GM19468 (cell line): ENCODE data around the gene ADRA1B.
"Not testable (repeated sequence)": the region's sequence is repeated elsewhere in the genome, so short reads cannot be mapped to it uniquely, and the experiment has no call there.

Experiments used
- ATAC-seq: cut with Tn5 transposase; IDR thresholded peaks from one replicate; pipeline ENCODE4 v1.9.1; 2021; ENCODE audit warnings: mild to moderate bottlenecking, moderate library complexity, moderate number of reproducible peaks; ENCODE audit not compliant: unreplicated experiment; ENCODE audit errors: extremely low read depth

Gene ADRA1B

GRCh38 chr5:159961176-159962160 lies 45.2 kb downstream of the ADRA1B start:
- no peak for ATAC-seq

- no peak for ATAC-seq
Measured at GRCh38 chr5:159962214-159962613, 45.9 kb downstream of the ADRA1B start.

DNA sequence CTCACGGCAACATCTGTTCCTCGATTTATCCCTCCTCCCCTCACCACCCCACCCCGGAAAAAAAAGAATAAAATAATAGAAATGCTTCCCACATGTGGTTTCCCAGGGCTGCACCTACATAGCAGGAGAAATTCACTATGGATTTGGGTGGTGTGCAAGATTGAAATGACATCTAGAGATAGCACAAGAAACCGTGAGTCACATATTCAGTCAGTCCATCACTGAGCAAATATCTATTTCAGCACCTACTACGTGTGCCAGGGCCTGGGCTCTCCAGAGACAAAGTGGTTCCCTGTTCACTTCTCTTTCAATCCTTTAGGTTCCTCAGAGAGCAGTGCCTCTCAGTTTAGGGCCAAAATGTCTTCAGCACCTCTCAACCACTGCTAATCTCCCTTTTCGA lies 47.7 kb downstream of the ADRA1B start:
- no peak for ATAC-seq

DNA sequence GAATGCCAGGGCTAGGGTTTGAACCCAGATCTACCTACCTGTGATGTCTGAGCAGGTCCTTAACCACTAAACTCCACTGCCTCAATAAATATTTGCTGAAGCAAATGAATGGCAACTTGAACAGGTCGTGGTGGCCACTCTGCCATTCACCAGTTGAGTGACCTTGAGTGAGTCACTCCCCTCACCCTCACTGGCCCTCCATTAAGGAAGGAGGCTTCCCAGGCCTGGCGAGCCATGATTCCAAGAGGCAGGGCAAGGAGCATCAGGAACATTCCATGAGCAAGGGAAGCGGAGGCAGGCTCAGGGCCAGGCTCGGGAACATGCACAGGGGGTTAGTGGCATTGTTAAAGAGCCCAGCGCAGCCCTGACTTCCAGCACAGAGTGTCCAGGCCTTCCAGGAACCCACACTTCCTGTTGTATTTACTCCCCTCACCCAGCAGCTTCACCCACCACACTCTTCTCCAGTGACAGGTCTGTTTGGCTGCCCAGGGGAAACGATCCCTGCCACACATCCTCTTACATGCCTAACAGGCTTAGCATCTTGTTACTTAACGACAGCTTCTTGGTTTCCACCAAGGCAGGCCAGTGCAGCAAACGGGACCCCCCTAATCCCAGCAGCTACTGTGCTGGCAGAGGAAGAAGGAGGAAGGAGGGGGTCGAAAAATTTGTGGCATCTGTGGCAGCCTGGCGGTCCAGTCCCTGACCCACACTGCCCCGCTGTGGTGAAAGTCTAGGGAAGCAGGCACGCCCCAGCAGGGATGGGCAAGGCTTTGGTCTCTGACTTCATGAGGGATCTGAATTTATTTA lies 49.0 kb downstream of the ADRA1B start:
- ATAC-seq = no peak

GRCh38 chr5:159965838-159966128 lies 49.5 kb downstream of the ADRA1B start:
- not testable (repeated sequence) for ATAC-seq

GRCh38 chr5:159969966-159970365 lies 53.7 kb downstream of the ADRA1B start:
- no peak for ATAC-seq

DNA sequence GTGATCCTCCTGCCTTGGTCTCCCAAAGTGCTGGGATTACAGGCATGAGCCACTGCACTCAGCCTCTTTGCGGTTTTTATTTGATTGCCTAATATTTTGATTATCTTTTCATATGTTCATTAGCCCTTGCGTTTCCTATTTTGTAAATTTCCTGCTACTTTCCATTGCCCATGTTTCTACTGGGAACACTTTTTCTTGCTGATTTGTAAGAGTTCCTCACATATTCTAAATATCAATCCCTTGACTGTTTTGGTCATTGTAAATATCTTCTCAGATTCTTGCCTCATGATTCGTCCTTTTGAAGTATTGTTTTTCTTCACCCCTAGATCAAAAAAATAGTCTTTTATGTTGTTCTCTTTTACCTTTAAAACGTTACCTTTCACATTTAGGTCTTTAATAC lies 54.8 kb downstream of the ADRA1B start:
- ATAC-seq = no peak

DNA sequence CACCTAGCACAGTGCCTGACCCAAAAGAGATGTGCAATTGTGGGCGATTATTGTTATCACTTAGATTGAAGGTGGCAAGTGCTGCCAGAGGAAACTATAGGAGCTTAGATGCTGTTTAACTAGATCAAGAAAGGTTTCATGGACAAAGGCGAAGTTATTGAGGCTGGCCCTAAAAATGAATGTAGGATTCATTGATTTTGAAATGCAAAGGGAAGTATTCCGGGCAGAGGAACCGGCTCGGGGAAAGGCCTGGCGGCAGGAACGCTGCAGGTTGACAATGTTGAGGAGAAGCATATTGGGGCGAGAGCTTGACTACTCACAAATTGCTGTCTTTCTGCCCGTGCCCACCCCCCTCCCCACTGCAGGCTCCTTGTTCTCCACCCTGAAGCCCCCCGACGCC lies 55.2 kb downstream of the ADRA1B start:
- no peak for ATAC-seq

- ATAC-seq = no peak
Measured at GRCh38 chr5:159971931-159972461, 55.7 kb downstream of the ADRA1B start.

DNA sequence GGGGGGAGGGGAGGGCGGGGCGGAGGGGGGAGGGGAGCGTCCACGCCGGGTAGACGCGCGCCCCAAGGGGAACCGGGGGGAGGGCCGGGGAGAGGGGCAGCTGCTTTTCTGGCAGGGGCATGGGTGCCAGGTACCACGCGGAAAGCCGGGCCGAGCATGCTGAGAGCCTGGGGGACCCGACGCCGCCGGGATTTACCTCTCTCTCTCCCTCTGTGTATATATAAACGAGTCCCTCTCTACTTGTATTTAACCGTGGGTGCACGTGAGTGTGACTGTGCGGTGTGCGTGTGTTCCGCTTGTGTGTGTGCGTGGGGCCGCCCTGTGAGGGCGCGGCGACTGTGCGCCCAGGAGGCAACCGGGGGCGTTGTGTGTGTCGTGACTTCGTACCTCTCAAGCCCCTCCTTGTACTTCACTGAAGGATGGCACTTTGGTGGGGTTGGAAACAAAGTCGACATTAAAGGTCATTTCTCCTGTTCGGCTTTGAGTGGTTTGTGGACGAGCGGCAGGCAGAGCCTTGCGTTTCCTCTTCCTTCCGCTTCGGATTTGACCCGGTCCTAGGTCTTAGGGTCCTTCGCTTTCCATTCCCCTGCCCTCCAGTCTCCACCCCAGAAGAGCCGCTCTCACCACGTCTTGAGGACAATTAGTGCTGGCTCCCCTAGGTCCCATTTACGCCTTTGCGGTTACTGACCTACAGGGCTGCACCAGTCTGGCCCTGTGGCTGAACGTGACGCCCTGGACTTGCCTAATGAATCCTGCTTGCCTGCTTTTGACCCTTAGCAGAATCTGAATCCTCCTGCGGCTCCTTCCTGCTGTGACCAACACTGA lies 56.5 kb downstream of the ADRA1B start:
- no peak for ATAC-seq

GRCh38 chr5:159975462-159976019 lies 59.3 kb downstream of the ADRA1B start:
- ATAC-seq = no peak

GRCh38 chr5:159976921-159977320 lies 60.6 kb downstream of the ADRA1B start:
- no peak for ATAC-seq

DNA sequence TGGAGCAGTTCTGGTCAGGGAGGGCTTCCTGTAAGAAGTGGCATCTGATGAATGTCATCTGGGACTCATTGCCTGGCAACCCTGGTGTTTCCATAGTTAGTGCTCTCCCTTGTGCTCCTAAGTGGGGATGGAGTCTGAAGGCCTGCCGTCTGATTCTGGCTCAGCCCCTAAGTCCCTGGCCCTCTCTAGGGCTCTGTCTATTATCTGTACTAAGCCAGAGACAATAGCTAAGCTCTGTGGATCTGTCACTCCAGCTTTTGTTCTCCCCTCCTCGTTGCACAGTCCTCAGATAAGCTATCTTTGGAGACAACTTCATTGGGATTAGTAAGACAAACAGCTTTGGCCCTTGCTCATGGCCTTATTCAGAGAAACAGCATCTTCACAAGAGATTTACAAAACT lies 62.1 kb downstream of the ADRA1B start:
- no peak for ATAC-seq

DNA sequence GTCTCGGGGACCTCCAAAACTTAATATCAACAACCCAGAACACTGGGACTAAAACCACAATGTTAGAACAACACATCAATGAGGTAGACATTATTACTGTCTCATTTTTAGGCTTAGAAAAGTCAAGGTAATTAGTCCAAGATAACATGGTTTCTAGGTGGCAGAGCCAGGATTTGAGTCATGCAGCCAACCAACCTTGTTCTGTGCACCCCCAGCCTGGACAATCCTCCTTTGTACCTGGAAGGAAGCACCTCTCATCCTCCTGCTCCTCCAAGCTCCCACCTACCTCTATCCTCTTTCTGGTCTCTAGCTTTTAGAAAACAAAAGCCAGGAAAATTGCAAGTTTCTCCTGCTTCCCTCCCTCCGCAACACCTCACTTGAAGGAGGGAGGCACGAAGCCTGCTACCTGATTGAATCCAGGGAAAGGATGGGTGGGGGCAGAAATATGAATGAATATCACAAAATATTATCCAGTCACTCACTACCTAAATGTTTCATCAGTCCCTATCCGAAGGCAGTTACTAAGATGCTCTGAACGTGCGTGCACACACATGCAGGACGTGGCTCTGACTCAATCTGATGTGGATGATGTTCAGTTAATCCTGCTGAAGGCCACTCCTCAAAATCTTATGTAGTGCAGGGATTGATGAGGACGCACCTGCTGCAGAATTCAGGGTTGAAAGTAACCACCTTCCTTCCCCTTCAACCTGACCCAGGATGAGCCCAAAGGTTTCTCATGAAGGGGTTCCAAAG lies 66.3 kb downstream of the ADRA1B start:
- no peak for ATAC-seq

DNA sequence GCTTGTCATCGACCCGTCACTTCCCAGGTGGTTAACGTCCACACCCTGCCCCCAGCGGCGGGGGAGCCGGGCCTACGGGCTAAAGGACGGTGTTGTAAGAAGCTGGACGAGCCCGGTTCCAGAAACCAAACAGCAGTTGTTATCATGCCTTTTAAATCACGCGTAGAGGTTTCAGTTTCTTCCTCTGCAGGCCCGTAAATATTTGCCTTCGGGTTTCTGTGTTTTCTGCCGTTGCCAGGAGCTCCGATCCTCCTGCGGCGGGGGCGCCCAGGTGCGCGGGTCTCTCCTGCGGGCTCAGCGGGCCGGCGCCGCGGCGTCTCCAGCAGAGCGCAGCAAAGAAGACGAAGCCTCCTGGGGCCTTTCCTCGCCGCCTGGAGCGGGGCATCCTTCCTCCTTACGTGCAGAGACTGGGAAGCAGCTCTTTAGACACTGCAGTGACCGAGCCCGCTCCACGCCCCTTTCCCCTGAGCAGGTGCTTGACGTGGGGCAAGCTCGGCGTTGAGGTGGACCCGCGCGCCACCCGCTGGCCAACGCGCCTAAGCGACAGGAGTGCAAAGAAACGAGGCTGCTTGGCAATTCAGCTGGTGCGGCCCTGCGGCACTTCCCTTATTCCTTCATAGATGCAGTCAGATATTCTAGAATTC lies 70.9 kb downstream of the ADRA1B start:
- ATAC-seq = peak; percentile 72

GRCh38 chr5:159990506-159990905 lies 74.2 kb downstream of the ADRA1B start:
- no peak for ATAC-seq

GRCh38 chr5:159992566-159992965 lies 76.3 kb downstream of the ADRA1B start:
- no peak for ATAC-seq

DNA sequence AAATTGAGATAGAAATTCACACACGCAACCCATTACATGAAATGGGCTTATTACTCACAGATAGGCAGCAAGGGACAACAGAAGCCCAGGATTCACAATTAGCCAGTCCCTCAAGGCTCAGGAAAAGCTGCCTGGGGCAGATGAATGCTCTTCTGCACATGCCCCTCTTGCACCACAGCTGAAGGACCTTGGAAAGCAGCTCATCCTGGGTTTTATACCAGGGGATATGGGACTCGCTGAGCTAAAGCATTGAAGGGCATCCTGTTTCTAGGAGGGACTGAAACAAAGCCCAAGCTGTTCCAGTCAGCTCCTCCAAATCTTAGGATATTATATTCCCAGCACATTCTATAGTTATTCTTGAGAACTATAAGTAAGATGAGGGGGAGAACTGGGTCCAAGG lies 76.9 kb downstream of the ADRA1B start:
- no peak for ATAC-seq

DNA sequence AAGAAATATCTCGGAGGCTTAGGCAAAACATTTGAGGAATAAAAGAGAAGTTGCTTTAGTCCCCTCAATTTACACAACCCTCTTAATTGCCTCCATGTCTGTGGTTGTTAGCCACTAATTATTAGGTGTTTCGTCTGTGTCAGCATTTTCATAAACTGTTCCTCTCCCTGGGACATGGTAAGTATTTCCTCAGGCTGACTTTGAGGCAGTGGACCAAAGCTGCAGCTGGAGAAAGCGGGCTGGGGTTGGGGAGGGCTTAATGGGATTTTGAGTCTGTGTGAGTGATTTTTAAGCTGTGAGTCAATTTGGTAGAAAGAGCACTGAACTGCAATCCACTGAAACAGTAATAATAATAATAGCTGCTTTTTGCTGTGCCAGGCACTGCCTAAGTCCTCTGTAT lies 79.6 kb downstream of the ADRA1B start:
- ATAC-seq = no peak
